IMR-90 (cell line): ENCODE data around the gene ACOXL. TPM values are rescaled to one million over a fixed set of nuclear protein-coding genes. Genes with fewer than 3 reads are reported as not detected.

ENCODE experiments used
- ATAC-seq: fragments of 200-7000 bp; cut with Tn5 transposase; 2 replicates; pipeline ENCODE4 v1.9.1; 2020; ENCODE audit warnings: low read depth, mild to moderate bottlenecking, moderate library complexity
- BruUV-seq: library from RNA; stranded (reverse); fragments of 400-500 nt; replicated peaks from 2 replicates; lab custom pipeline; 2021; lab: Mats Ljungman, UMichigan
- CTCF ChIA-PET: fragments of 300-600 bp; formaldehyde crosslinking; extraction: SDS; loops from one replicate; lab custom pipeline; 2021; ENCODE audit warnings: antibody characterized with exemption; lab: Yijun Ruan, JAX
- POLR2A ChIA-PET: fragments of 300-600 bp; sonication (Branson Sonifier 250); formaldehyde crosslinking; loops from one replicate; lab custom pipeline; 2022; ENCODE audit warnings: antibody characterized with exemption; ENCODE audit not compliant: unreplicated experiment; lab: Charles Lee
- DNase-seq: peaks from one replicate; pipeline ENCODE4 v3.0.0; 2013
- H2AFZ ChIP-seq: replicated peaks from 2 replicates; pipeline ENCODE3; 2013; ENCODE audit warnings: low read length, mild to moderate bottlenecking; ENCODE audit not compliant: poor library complexity
- H2AK5ac ChIP-seq: 2 replicates; pipeline ENCODE4 v1.6.1; 2013; ENCODE audit warnings: low read depth, low read length, inconsistent platforms
- H2AK9ac ChIP-seq: replicated peaks from 2 replicates; pipeline ENCODE3; 2013; ENCODE audit warnings: mild to moderate bottlenecking, low read depth, low read length, moderate library complexity; ENCODE audit not compliant: poor library complexity
- H2BK120ac ChIP-seq: 2 replicates; pipeline ENCODE4 v1.6.1; 2013; ENCODE audit warnings: low read depth, low read length, inconsistent platforms
- H2BK15ac ChIP-seq: 3 replicates; pipeline ENCODE4 v1.6.1; 2013; ENCODE audit warnings: low read depth, low read length, inconsistent platforms
- H2BK20ac ChIP-seq: 2 replicates; pipeline ENCODE4 v1.6.1; 2013; ENCODE audit warnings: low read depth, mild to moderate bottlenecking, inconsistent platforms, low read length, moderate library complexity
- H2BK5ac ChIP-seq: 2 replicates; pipeline ENCODE4 v1.6.1; 2013; ENCODE audit warnings: mild to moderate bottlenecking, low read depth, low read length, inconsistent platforms; ENCODE audit not compliant: poor library complexity, severe bottlenecking
- H3K14ac ChIP-seq: replicated peaks from 2 replicates; pipeline ENCODE4 v1.6.1; 2013; ENCODE audit warnings: low read depth, low read length, inconsistent platforms
- H3K18ac ChIP-seq: 2 replicates; pipeline ENCODE4 v1.6.1; 2013; ENCODE audit warnings: low read depth, low read length, control low read depth
- H3K23ac ChIP-seq: 2 replicates; pipeline ENCODE4 v1.6.1; 2013; ENCODE audit warnings: low read depth, low read length, inconsistent platforms
- H3K27ac ChIP-seq: 2 replicates; pipeline ENCODE4 v1.5.1; 2013; ENCODE audit warnings: mild to moderate bottlenecking, control low read depth, low read length; ENCODE audit not compliant: insufficient read depth
- H3K27me3 ChIP-seq: 2 replicates; pipeline ENCODE4 v1.6.1; 2013; ENCODE audit warnings: low read length; ENCODE audit not compliant: control insufficient read depth, insufficient read depth
- H3K36me3 ChIP-seq: 2 replicates; pipeline ENCODE4 v1.6.1; 2013; ENCODE audit warnings: low read length, mixed read lengths; ENCODE audit not compliant: control insufficient read depth, insufficient read depth
- H3K4ac ChIP-seq: 2 replicates; pipeline ENCODE4 v1.6.1; 2013; ENCODE audit warnings: low read depth, low read length, inconsistent platforms
- H3K4me1 ChIP-seq: 2 replicates; pipeline ENCODE4 v1.6.1; 2013; ENCODE audit warnings: low read length, mixed read lengths; ENCODE audit not compliant: control insufficient read depth, insufficient read depth
- H3K4me2 ChIP-seq: 2 replicates; pipeline ENCODE4 v1.6.1; 2013; ENCODE audit warnings: low read depth, mild to moderate bottlenecking, control low read depth, low read length, moderate library complexity
- H3K4me3 ChIP-seq: 2 replicates; pipeline ENCODE4 v1.5.1; 2013; ENCODE audit warnings: low read depth, mild to moderate bottlenecking, control low read depth, low read length, moderate library complexity; ENCODE audit not compliant: insufficient read depth
- H3K56ac ChIP-seq: 2 replicates; pipeline ENCODE4 v1.6.1; 2013; ENCODE audit warnings: low read length, inconsistent platforms; ENCODE audit not compliant: insufficient read depth; ENCODE audit errors: extremely low read depth
- H3K79me1 ChIP-seq, 2 experiments: 2 replicates each; pipeline ENCODE4 v1.6.1; 2013; ENCODE audit warnings: low read length in 2 of 2, inconsistent platforms in 1 of 2, low read depth in 1 of 2
- H3K9ac ChIP-seq: 2 replicates; pipeline ENCODE4 v1.6.1; 2013; ENCODE audit warnings: low read depth, low read length, control low read depth
- H3K9me1 ChIP-seq: 2 replicates; pipeline ENCODE4 v1.6.1; 2013; ENCODE audit warnings: low read length, inconsistent platforms; ENCODE audit not compliant: insufficient read depth
- H3K9me3 ChIP-seq: 2 replicates; pipeline ENCODE4 v1.6.1; 2013; ENCODE audit warnings: low read length; ENCODE audit not compliant: control insufficient read depth, insufficient read depth
- H4K20me1 ChIP-seq: 2 replicates; pipeline ENCODE4 v1.6.1; 2013; ENCODE audit warnings: low read length, inconsistent platforms; ENCODE audit not compliant: insufficient read depth
- H4K5ac ChIP-seq: 2 replicates; pipeline ENCODE4 v1.6.1; 2013; ENCODE audit warnings: mild to moderate bottlenecking, low read depth, low read length, control low read depth
- H4K8ac ChIP-seq, 2 experiments: 2 replicates each; pipeline ENCODE4 v1.6.1; 2013; ENCODE audit warnings: low read depth in 2 of 2, low read length in 2 of 2, control low read depth in 1 of 2, inconsistent platforms in 1 of 2
- H4K91ac ChIP-seq: 2 replicates; pipeline ENCODE4 v1.6.1; 2013; ENCODE audit warnings: low read depth, low read length, inconsistent platforms; ENCODE audit not compliant: insufficient read depth
- BHLHE40 ChIP-seq: fragments of 150-350 bp; IDR thresholded peaks from 2 replicates; pipeline ENCODE4 v1.6.1; 2016; ENCODE audit warnings: mild to moderate bottlenecking, low read depth, low read length
- CEBPB ChIP-seq: IDR thresholded peaks from 2 replicates; pipeline ENCODE4 v1.6.1; 2012; ENCODE audit warnings: low read depth, low read length, improper control_type of control experiment
- CHD1 ChIP-seq: IDR thresholded peaks from 2 replicates; pipeline ENCODE4 v1.6.1; 2012; ENCODE audit warnings: low read depth, low read length, improper control_type of control experiment
- ELK1 ChIP-seq: fragments of 150-350 bp; IDR thresholded peaks from 2 replicates; pipeline ENCODE4 v1.6.1; 2016; ENCODE audit warnings: low read depth, mild to moderate bottlenecking, low read length, moderate library complexity, borderline replicate concordance
- FOS ChIP-seq: fragments of 150-350 bp; IDR thresholded peaks from 2 replicates; pipeline ENCODE4 v1.6.1; 2016; ENCODE audit warnings: low read depth, low read length
- MAFK ChIP-seq: IDR thresholded peaks from 2 replicates; pipeline ENCODE4 v1.6.1; 2012; ENCODE audit warnings: low read depth, low read length, improper control_type of control experiment
- MAZ ChIP-seq: IDR thresholded peaks from 2 replicates; pipeline ENCODE4 v1.6.1; 2012; ENCODE audit warnings: low read depth, mild to moderate bottlenecking, low read length, improper control_type of control experiment, moderate library complexity, borderline replicate concordance
- MXI1 ChIP-seq: IDR thresholded peaks from 2 replicates; pipeline ENCODE4 v1.6.1; 2012; ENCODE audit warnings: low read depth, mild to moderate bottlenecking, low read length, moderate library complexity, borderline replicate concordance
- NFE2L2 ChIP-seq: fragments of 150-350 bp; IDR thresholded peaks from 2 replicates; pipeline ENCODE4 v1.6.1; 2016; ENCODE audit warnings: low read depth, mild to moderate bottlenecking, low read length
- POLR2A ChIP-seq: IDR thresholded peaks from 2 replicates; pipeline ENCODE4 v1.6.1; 2012; ENCODE audit warnings: mild to moderate bottlenecking, low read depth, low read length
- RAD21 ChIP-seq: IDR thresholded peaks from 2 replicates; pipeline ENCODE4 v1.6.1; 2012; ENCODE audit warnings: low read length, improper control_type of control experiment
- RCOR1 ChIP-seq: IDR thresholded peaks from 2 replicates; pipeline ENCODE4 v1.6.1; 2012; ENCODE audit warnings: mild to moderate bottlenecking, low read length, improper control_type of control experiment; ENCODE audit not compliant: insufficient replicate concordance
- RFX5 ChIP-seq: IDR thresholded peaks from 2 replicates; pipeline ENCODE4 v1.8.0; 2012; ENCODE audit warnings: low read depth, mild to moderate bottlenecking, low read length, moderate library complexity
- SMC3 ChIP-seq: fragments of 150-350 bp; IDR thresholded peaks from 2 replicates; pipeline ENCODE4 v1.6.1; 2016; ENCODE audit warnings: low read depth, mild to moderate bottlenecking, antibody characterized with exemption, low read length, moderate library complexity
- USF2 ChIP-seq: fragments of 150-350 bp; IDR thresholded peaks from 2 replicates; pipeline ENCODE4 v1.6.1; 2017; ENCODE audit warnings: mild to moderate bottlenecking, antibody characterized with exemption, low read length, low read depth
- WGBS, 2 experiments: methylation state at CpG; one replicate each; pipeline versions ENCODE4 v1.1.5 to v1.1.7; 2013; ENCODE audit warnings: missing lambda C conversion rate in 2 of 2; ENCODE audit not compliant: insufficient read length in 1 of 2; ENCODE audit errors: extremely low coverage in 2 of 2; 5-methylcytosine and 5-hydroxymethylcytosine counted together
- dilution Hi-C: fragments of 300-500 bp; cut with HindIII; formaldehyde crosslinking; loops from one replicate; pipeline ENCODE4 v1.14.3; 2018; ENCODE audit warnings: low sequenced_read_pairs; ENCODE audit not compliant: unreplicated experiment
- in situ Hi-C: fragments of 300-500 bp; cut with MboI; formaldehyde crosslinking; loops from 3 replicates; pipeline ENCODE4 v1.14.3; 2019; ENCODE audit warnings: low sequenced_read_pairs, inconsistent platforms, mixed read lengths
- intact Hi-C: fragments of 100-400 bp; cut with micrococcal nuclease; formaldehyde crosslinking; loops from 2 replicates; pipeline ENCODE4 v1.10.0; 2022
- polyA plus RNA-seq, 3 experiments: library from polyadenylated mRNA; depleted of rRNA; stranded (reverse); fragments of >200 nt; gene quantifications; 2 replicates each; pipeline ENCODE4 v1.2.3, GENCODE V29; 2012; ENCODE audit warnings: low replicate concordance in 1 of 3
- total RNA-seq: library from RNA; depleted of rRNA; stranded (reverse); fragments of >200 nt; gene quantifications from 2 replicates; pipeline ENCODE4 v1.2.3, GENCODE V29; 2012
- TF ChIP-seq, protein P1 (sequence below): conservative IDR thresholded peaks from 2 replicates; pipeline ENCODE4 v1.5.1; 2012; ENCODE audit warnings: mild to moderate bottlenecking, low read depth, low read length, improper control_type of control experiment

ACOXL gene
- total and polyA plus RNA-seq, 2 of the 4 experiments (the other 2 are of a cell fraction) = not detected

DNA sequence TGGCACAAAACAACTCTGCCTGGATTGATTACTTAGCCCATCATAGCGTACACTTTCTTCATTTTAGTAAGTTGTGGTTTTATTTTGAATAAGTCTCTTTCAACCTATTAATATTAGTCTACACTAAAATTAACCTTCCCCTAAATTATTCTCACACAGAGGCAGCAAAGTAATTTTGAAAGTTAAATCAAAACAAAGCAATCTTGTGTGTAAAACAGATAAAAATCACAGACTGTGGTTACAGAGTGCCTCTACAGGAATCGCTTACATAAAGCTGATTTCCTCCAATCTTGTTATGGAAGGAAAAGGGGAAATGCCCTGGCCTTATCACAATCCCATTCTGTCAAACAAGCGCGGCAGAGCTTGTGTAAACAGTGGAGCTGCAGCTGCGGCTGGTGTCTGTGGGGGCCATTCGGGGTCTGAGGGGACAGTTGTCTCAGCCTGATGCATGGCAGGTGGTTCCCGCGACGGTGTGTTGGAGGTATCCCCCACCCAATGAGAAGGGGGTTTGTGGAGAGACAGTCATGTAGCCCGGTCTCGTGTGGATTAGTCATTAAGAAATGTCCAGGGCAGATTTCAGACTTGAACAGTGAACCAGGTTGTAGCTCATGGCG lies 430.5 kb downstream of the ACOXL start:
- Histone ChIP-seq H4K91ac (no peak overlapping the region), H3K9me3 (no peaks in the 10 kb centered on the region), H4K20me1 (peaks cover 23% of the 10 kb centered on the region), H2BK5ac (no peak overlapping the region), H3K9me1 (peaks cover 10% of the 10 kb centered on the region; the same call in 1 of the 2 replicates), H3K4me1 (peaks cover 16% of the 10 kb centered on the region), H3K4me2 (no peak overlapping the region; the same call in 1 of the 2 replicates), H3K4me3 (no peak overlapping the region), H3K27me3 (peaks cover 7% of the 10 kb centered on the region), H2AK9ac (no peak overlapping the region), H4K8ac (no peak overlapping the region), H2AFZ (peak overlapping the region; percentile 28), H2BK120ac (no peak overlapping the region), H3K23ac (no peak overlapping the region), H3K9ac (no peak overlapping the region), H3K56ac (no peak overlapping the region), H2BK20ac (no peak overlapping the region), H3K36me3 (peaks cover 25% of the 10 kb centered on the region; the same call in 1 of the 2 replicates), H3K79me1 (no peaks in the 10 kb centered on the region), H2AK5ac (peak overlapping the region; percentile 28; the same call in 1 of the 2 replicates), H3K4ac (no peak overlapping the region), H3K27ac (no peak overlapping the region), H3K14ac (no peak overlapping the region), H2BK15ac (no peak overlapping the region), H3K18ac (no peak overlapping the region), H4K5ac (no peak overlapping the region)
- intact Hi-C loops (no loop called here), dilution Hi-C loops (no loop called here), in situ Hi-C loops (no loop called here)
- BruUV-seq = no TSS peak
- 17% methylated on average over 3 of the region's 12 CpGs; no CpG with 5 or more reads in 1 of the 2 experiments for WGBS, 2 experiments
- DNase-seq (peak; percentile 43), ATAC-seq (no peak)
- ChIA-PET POLR2A (no interaction called here), CTCF (interaction anchor here (0.6 kb wide), 1 partner anchor 449 kb away, joined by 3 read pairs; no protein-coding TSS in a partner anchor)
- no peak for TF ChIP-seq MAFK
- no peak for TF ChIP-seq CEBPB
- TF ChIP-seq POLR2A = no peak
- TF ChIP-seq USF2 = no peak
- no peak for TF ChIP-seq BHLHE40
- TF ChIP-seq FOS = no peak
- no peak for TF ChIP-seq RCOR1
- no peak for TF ChIP-seq RFX5
- TF ChIP-seq NFE2L2 = no peak
- TF ChIP-seq RAD21 = no peak
- TF ChIP-seq MXI1 = no peak
- TF ChIP-seq, protein P1, sequence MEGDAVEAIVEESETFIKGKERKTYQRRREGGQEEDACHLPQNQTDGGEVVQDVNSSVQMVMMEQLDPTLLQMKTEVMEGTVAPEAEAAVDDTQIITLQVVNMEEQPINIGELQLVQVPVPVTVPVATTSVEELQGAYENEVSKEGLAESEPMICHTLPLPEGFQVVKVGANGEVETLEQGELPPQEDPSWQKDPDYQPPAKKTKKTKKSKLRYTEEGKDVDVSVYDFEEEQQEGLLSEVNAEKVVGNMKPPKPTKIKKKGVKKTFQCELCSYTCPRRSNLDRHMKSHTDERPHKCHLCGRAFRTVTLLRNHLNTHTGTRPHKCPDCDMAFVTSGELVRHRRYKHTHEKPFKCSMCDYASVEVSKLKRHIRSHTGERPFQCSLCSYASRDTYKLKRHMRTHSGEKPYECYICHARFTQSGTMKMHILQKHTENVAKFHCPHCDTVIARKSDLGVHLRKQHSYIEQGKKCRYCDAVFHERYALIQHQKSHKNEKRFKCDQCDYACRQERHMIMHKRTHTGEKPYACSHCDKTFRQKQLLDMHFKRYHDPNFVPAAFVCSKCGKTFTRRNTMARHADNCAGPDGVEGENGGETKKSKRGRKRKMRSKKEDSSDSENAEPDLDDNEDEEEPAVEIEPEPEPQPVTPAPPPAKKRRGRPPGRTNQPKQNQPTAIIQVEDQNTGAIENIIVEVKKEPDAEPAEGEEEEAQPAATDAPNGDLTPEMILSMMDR = no peak
- TF ChIP-seq SMC3 = no peak
- TF ChIP-seq MAZ = no peak
- TF ChIP-seq ELK1 = no peak
- TF ChIP-seq CHD1 = no peak
